ENCODE measurements around the gene PPHLN1. TPM values are rescaled to one million over a fixed set of nuclear protein-coding genes. Genes with fewer than 3 reads are reported as not detected.

PPHLN1 gene
- total RNA-seq, 4 donors from 2014 or later = 42.0 to 74.3 (median 48.9) TPM

- H3K4me3 ChIP-seq = no peak overlapping the region
- peaks cover 24% of the 10 kb centered on the region for H3K36me3 ChIP-seq
- no peak for DNase-seq (ENCODE audit: low spot score in 2 of 2)
- H3K27ac ChIP-seq = no peak overlapping the region
- no peak for TF ChIP-seq CTCF (IDR thresholded peaks at IDR 0.05)
- no peak for TF ChIP-seq POLR2A (IDR thresholded peaks at IDR 0.05)
- TF ChIP-seq POLR2AphosphoS5 (IDR thresholded peaks at IDR 0.05) = no peak
- no peak for TF ChIP-seq EP300 (IDR thresholded peaks at IDR 0.05)
- H3K9me3 ChIP-seq = no peaks in the 10 kb centered on the region
- 92% methylated on average over 12 of the region's 12 CpGs for WGBS
- H3K4me1 ChIP-seq = no peaks in the 10 kb centered on the region
- H3K27me3 ChIP-seq = no peaks in the 10 kb centered on the region
Observed at GRCh38 chr12:42459336-42459847, 133.4 kb downstream of the PPHLN1 start.

GRCh38 chr12:42462486-42462885 is 136.5 kb downstream of the PPHLN1 start:
- no peaks in the 10 kb centered on the region for H3K9me3 ChIP-seq
- peaks cover 43% of the 10 kb centered on the region for H3K36me3 ChIP-seq
- H3K4me1 ChIP-seq = no peaks in the 10 kb centered on the region
- H3K27me3 ChIP-seq = no peaks in the 10 kb centered on the region
- TF ChIP-seq POLR2A (IDR thresholded peaks at IDR 0.05) (no peak), EP300 (IDR thresholded peaks at IDR 0.05) (no peak), POLR2AphosphoS5 (IDR thresholded peaks at IDR 0.05) (no peak), CTCF (IDR thresholded peaks at IDR 0.05) (no peak)
- WGBS = 74% methylated on average over 3 of the region's 3 CpGs
- no peak overlapping the region for H3K27ac ChIP-seq
- no peak for DNase-seq (ENCODE audit: low spot score in 2 of 2)
- H3K4me3 ChIP-seq = no peak overlapping the region

- Histone ChIP-seq H3K36me3 (peaks cover 48% of the 10 kb centered on the region), H3K9me3 (no peaks in the 10 kb centered on the region), H3K27me3 (no peaks in the 10 kb centered on the region), H3K27ac (no peak overlapping the region), H3K4me1 (no peaks in the 10 kb centered on the region), H3K4me3 (no peak overlapping the region)
- no peak for TF ChIP-seq POLR2AphosphoS5 (IDR thresholded peaks at IDR 0.05)
- no peak for TF ChIP-seq CTCF (IDR thresholded peaks at IDR 0.05)
- no peak for TF ChIP-seq POLR2A (IDR thresholded peaks at IDR 0.05)
- no peak for TF ChIP-seq EP300 (IDR thresholded peaks at IDR 0.05)
- DNase-seq (ENCODE audit: low spot score in 2 of 2) = no peak
- 98% methylated on average over 4 of the region's 4 CpGs for WGBS
Observed at GRCh38 chr12:42463671-42464070, 137.7 kb downstream of the PPHLN1 start.

GRCh38 chr12:42468341-42468821 is 142.4 kb downstream of the PPHLN1 start:
- TF ChIP-seq EP300 (IDR thresholded peaks at IDR 0.05) = no peak
- TF ChIP-seq POLR2A (IDR thresholded peaks at IDR 0.05) = no peak
- no peak for TF ChIP-seq POLR2AphosphoS5 (IDR thresholded peaks at IDR 0.05)
- TF ChIP-seq CTCF (IDR thresholded peaks at IDR 0.05) = no peak
- Histone ChIP-seq H3K4me1 (peaks cover 2% of the 10 kb centered on the region), H3K27ac (no peak overlapping the region), H3K27me3 (no peaks in the 10 kb centered on the region), H3K36me3 (peaks cover 35% of the 10 kb centered on the region), H3K9me3 (no peaks in the 10 kb centered on the region), H3K4me3 (no peak overlapping the region)
- no peak for DNase-seq (ENCODE audit: low spot score in 2 of 2)
- WGBS = 54% methylated on average over 9 of the region's 9 CpGs

GRCh38 chr12:42468921-42469320 is 143.0 kb downstream of the PPHLN1 start:
- WGBS = 62% methylated on average over 3 of the region's 3 CpGs
- Histone ChIP-seq H3K27ac (no peak overlapping the region), H3K4me1 (peaks cover 2% of the 10 kb centered on the region), H3K36me3 (peaks cover 34% of the 10 kb centered on the region), H3K4me3 (no peak overlapping the region), H3K27me3 (no peaks in the 10 kb centered on the region), H3K9me3 (no peaks in the 10 kb centered on the region)
- DNase-seq (ENCODE audit: low spot score in 2 of 2) = no peak
- TF ChIP-seq POLR2AphosphoS5 (IDR thresholded peaks at IDR 0.05) = no peak
- TF ChIP-seq POLR2A (IDR thresholded peaks at IDR 0.05) = no peak
- no peak for TF ChIP-seq EP300 (IDR thresholded peaks at IDR 0.05)
